Loucy (cell line): Measurements from ENCODE around the gene CYB5R3.
"Not testable (repeated sequence)": the region's sequence is repeated elsewhere in the genome, so short reads cannot be mapped to it uniquely, and the experiment has no call there.

ENCODE experiments used
- EZH2phosphoT487 ChIP-seq: fragments of 200-600 bp; IDR thresholded peaks from 2 replicates; pipeline ENCODE4 v1.6.1; 2018; ENCODE audit warnings: antibody characterized with exemption, mild to moderate bottlenecking, moderate library complexity, borderline replicate concordance
- TF ChIP-seq, protein P1 (sequence below): fragments of 200-600 bp; sonication (generic); conservative IDR thresholded peaks from 2 replicates; pipeline ENCODE4 v1.5.1; 2014; ENCODE audit warnings: mild to moderate bottlenecking, antibody characterized with exemption, low read length

DNA sequence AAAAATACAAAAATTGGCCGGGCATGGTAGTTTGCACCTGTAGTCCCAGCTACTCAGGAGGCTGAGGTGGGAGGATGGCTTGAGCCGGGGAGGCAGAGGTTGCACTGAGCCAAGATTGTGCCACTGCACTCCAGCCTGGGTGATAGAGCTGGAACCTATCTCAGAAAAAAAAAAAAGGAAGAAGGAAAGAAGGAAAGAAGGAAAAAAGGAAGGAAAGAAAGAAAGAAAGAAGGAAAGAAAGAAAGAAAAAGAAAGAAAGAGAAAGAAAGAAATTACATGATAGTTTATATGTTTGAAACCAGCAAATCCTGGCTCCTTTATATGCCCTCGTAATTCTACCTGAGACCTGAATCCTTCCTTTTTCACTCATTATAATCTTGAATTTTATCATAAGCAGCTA is 17.2 kb upstream of the CYB5R3 start:
- TF ChIP-seq, protein P1, sequence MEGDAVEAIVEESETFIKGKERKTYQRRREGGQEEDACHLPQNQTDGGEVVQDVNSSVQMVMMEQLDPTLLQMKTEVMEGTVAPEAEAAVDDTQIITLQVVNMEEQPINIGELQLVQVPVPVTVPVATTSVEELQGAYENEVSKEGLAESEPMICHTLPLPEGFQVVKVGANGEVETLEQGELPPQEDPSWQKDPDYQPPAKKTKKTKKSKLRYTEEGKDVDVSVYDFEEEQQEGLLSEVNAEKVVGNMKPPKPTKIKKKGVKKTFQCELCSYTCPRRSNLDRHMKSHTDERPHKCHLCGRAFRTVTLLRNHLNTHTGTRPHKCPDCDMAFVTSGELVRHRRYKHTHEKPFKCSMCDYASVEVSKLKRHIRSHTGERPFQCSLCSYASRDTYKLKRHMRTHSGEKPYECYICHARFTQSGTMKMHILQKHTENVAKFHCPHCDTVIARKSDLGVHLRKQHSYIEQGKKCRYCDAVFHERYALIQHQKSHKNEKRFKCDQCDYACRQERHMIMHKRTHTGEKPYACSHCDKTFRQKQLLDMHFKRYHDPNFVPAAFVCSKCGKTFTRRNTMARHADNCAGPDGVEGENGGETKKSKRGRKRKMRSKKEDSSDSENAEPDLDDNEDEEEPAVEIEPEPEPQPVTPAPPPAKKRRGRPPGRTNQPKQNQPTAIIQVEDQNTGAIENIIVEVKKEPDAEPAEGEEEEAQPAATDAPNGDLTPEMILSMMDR = not testable (repeated sequence)
- not testable (repeated sequence) for TF ChIP-seq EZH2phosphoT487
